Spleen (tissue), 11 donors: Measurements from ENCODE around the gene KLHL25. TPM values are rescaled to one million over a fixed set of nuclear protein-coding genes. Genes with fewer than 3 reads are reported as not detected.
A peak's percentile ranks its signal among the peaks of the same experiment; 100 is the strongest.

Experiments used
- DNase-seq: peaks from one replicate; pipeline ENCODE4 v3.0.0-alpha.2; 2020
- H3K27ac ChIP-seq, 8 donors: fragments of 200-600 bp; sonication (generic) in 7 of 8; 1 replicate in 4 of 8; 2 replicates in 4 of 8; pipeline versions ENCODE4 v1.5.0 to v1.8.0; 2016 to 2021; ENCODE audit warnings: inconsistent platforms in 4 of 8, mild to moderate bottlenecking in 4 of 8, moderate library complexity in 1 of 8
- H3K27me3 ChIP-seq, 7 donors: fragments of 200-600 bp; sonication (generic) in 6 of 7; replicated peaks in 1 of 7; 1 replicate in 4 of 7; 2 replicates in 3 of 7; pipeline versions ENCODE4 v1.5.0 to v1.8.0; 2016 to 2021; ENCODE audit warnings: inconsistent platforms in 3 of 7, mild to moderate bottlenecking in 1 of 7
- H3K36me3 ChIP-seq, 6 donors: fragments of 200-600 bp; sonication (generic) in 5 of 6; 1 replicate in 4 of 6; 2 replicates in 2 of 6; pipeline versions ENCODE4 v1.5.0 to v1.8.0; 2016 to 2021; ENCODE audit warnings: inconsistent platforms in 2 of 6
- H3K4me1 ChIP-seq, 6 donors: fragments of 200-600 bp; sonication (generic) in 5 of 6; 1 replicate in 3 of 6; 2 replicates in 3 of 6; pipeline versions ENCODE4 v1.5.0 to v1.8.0; 2016 to 2021; ENCODE audit warnings: inconsistent platforms in 3 of 6
- H3K4me3 ChIP-seq, 8 donors: fragments of 200-600 bp; sonication (generic) in 7 of 8; 1 replicate in 4 of 8; 2 replicates in 4 of 8; pipeline versions ENCODE4 v1.5.0 to v1.8.0; 2016 to 2021; ENCODE audit warnings: inconsistent platforms in 4 of 8, mild to moderate bottlenecking in 4 of 8, moderate library complexity in 2 of 8
- H3K9me3 ChIP-seq, 8 donors: fragments of 200-600 bp; sonication (generic) in 7 of 8; 1 replicate in 4 of 8; 2 replicates in 4 of 8; pipeline versions ENCODE4 v1.5.0 to v1.8.0; 2016 to 2021; ENCODE audit warnings: inconsistent platforms in 4 of 8
- POLR2A ChIP-seq, 3 donors: fragments of 450-650 bp; IDR thresholded peaks; one replicate each; pipeline ENCODE4 v1.5.1; 2017; ENCODE audit warnings: antibody characterized with exemption in 3 of 3, mild to moderate bottlenecking in 1 of 3
- POLR2AphosphoS5 ChIP-seq, 3 donors: sonication (generic); formaldehyde crosslinking; IDR thresholded peaks; one replicate each; pipeline ENCODE4 v1.5.1; 2017; ENCODE audit warnings: antibody characterized with exemption in 3 of 3
- WGBS, 5 donors: extraction: QIAGEN DNeasy Blood & Tissue Kit in 3 of 5; methylation state at CpG; one replicate each; pipeline versions ENCODE4 v1.1.5 to v1.1.7; 2013 to 2018; 5-methylcytosine and 5-hydroxymethylcytosine counted together
- intact Hi-C: fragments of 100-400 bp; cut with DNase I; formaldehyde crosslinking; loops from one replicate; pipeline ENCODE4 v1.15.0; 2023; ENCODE audit warnings: low total_unique reads
- polyA plus RNA-seq, 3 donors: library from polyadenylated mRNA; stranded (reverse); fragments of 200-250 nt; gene quantifications; one replicate each; pipeline ENCODE4 v1.2.1, GENCODE V29; 2013
- total RNA-seq, 7 donors: library from RNA; depleted of rRNA in 3 of 7; stranded (reverse); fragments of >200 nt in 3 of 7; fragmentation: NEBNext Ultra II Directional in 4 of 7; extraction: Animal tissue kit (Norgen Biotek cat#: 25700) in 4 of 7; gene quantifications; one replicate each; pipeline versions ENCODE4 v1.1.0 to v1.2.1, GENCODE V29; 2016 to 2021
- TF ChIP-seq, protein P1 (sequence below), 11 experiments: fragments of 200-600 bp in 7 of 11; fragments of 450-650 bp in 4 of 11; sonication (generic) in 4 of 11; IDR thresholded peaks in 8 of 11; conservative IDR thresholded peaks in 3 of 11; 1 replicate in 7 of 11; 2 replicates in 4 of 11; pipeline versions ENCODE4 v1.4.0 to v1.8.0; 2016 to 2021; ENCODE audit warnings: antibody characterized with exemption in 11 of 11, inconsistent platforms in 4 of 11, mild to moderate bottlenecking in 1 of 11
- donor health status: healthy with polysubstance abuse.
- donor health status: DM: no; HTN: no; CAD: no; lungs with moderate emphysema.
- donor health status: DM: no; HTN: no; CAD: no.
- donor health status: Bipolar disorder and iron deficiency.
- donor health status: healthy.
- donor health status: DM: no; HTN: no; CAD: no.
- donor health status: DM: yes; HTN: yes; CAD: no.

Gene KLHL25
- total and polyA plus RNA-seq, 10 donors = 1.00 to 4.6 (median 3.1) TPM

DNA sequence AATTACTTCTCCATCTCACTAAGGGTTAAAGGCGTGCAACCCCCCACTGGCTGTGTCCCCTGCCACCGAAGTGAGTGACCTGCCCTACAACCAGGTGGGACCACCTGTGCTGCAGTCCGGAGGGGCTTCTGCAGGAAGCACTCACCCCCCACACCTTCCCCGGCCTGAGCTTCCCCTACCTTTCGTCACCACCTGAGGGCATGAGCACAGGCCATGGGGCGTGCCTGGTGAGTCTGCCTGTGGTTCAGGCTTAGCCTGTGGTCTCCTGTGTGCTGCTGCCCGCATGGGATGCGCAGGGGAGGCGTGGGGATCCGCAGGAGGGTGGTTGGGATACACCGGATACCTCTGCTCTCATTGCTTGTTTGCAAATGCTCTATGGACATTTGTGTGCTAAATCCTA is 46.0 kb downstream of the KLHL25 start:
- peak overlapping the region in 2 of 8 donors; percentile 58 to 64 for H3K27ac ChIP-seq
- H3K36me3 ChIP-seq = peaks cover 6 to 62% (median 52%) of the 10 kb centered on the region in 6 donors
- WGBS, 5 donors = 71 to 86% (median 84%) methylated on average over 9 to 11 of the region's 11 CpGs
- TF ChIP-seq POLR2AphosphoS5 (IDR thresholded peaks at IDR 0.05) (peak; percentile 56 to 79 (median 69)), POLR2A (IDR thresholded peaks at IDR 0.05) (no peak)
- TF ChIP-seq, protein P1, sequence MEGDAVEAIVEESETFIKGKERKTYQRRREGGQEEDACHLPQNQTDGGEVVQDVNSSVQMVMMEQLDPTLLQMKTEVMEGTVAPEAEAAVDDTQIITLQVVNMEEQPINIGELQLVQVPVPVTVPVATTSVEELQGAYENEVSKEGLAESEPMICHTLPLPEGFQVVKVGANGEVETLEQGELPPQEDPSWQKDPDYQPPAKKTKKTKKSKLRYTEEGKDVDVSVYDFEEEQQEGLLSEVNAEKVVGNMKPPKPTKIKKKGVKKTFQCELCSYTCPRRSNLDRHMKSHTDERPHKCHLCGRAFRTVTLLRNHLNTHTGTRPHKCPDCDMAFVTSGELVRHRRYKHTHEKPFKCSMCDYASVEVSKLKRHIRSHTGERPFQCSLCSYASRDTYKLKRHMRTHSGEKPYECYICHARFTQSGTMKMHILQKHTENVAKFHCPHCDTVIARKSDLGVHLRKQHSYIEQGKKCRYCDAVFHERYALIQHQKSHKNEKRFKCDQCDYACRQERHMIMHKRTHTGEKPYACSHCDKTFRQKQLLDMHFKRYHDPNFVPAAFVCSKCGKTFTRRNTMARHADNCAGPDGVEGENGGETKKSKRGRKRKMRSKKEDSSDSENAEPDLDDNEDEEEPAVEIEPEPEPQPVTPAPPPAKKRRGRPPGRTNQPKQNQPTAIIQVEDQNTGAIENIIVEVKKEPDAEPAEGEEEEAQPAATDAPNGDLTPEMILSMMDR (IDR thresholded peaks at IDR 0.05 in 8 of 11, conservative IDR thresholded peaks at IDR 0.05 in 3 of 11) = no peak
- H3K4me1 ChIP-seq = peaks cover 0 to 49% (median 18%) of the 10 kb centered on the region in 6 donors
- H3K4me3 ChIP-seq = no peak overlapping the region
- H3K9me3 ChIP-seq = no peaks in the 10 kb centered on the region
- no peaks in the 10 kb centered on the region for H3K27me3 ChIP-seq
- peak; percentile 74 for DNase-seq
- intact Hi-C loops = no loop called here

DNA sequence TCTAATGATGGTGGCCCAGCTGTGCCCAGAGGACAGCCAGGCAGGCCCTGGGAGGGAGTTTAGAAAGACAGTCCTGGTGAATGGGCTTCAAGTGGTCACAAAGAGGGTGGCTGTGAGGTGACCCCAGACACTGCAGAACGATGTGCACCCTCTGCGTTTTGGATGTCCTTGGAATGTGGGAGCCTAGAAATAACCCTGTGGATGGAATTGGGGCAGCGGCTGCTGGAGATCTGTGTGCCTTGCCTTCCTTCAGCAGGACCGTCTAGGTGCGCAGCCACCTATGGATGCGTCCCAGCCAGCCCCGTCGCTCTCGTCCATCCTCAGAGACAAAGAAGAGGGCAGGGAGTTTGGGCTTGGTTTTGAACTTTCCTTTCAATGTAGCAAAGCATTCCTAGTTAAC is 46.5 kb downstream of the KLHL25 start:
- Histone ChIP-seq H3K9me3 (no peaks in the 10 kb centered on the region), H3K4me1 (peaks cover 0 to 49% (median 18%) of the 10 kb centered on the region in 6 donors), H3K27me3 (no peaks in the 10 kb centered on the region), H3K27ac (peak overlapping the region in 1 of 8 donors; percentile 31), H3K4me3 (no peak overlapping the region), H3K36me3 (peaks cover 6 to 68% (median 58%) of the 10 kb centered on the region in 6 donors)
- TF ChIP-seq POLR2AphosphoS5 (IDR thresholded peaks at IDR 0.05) (peak in 1 of 3 donors; percentile 6), POLR2A (IDR thresholded peaks at IDR 0.05) (no peak)
- TF ChIP-seq, protein P1 (IDR thresholded peaks at IDR 0.05 in 8 of 11, conservative IDR thresholded peaks at IDR 0.05 in 3 of 11) = no peak
- intact Hi-C loops = no loop called here
- peak; percentile 46 for DNase-seq
- WGBS, 5 donors = 88 to 97% (median 90%) methylated on average over 9 of the region's 9 CpGs

DNA sequence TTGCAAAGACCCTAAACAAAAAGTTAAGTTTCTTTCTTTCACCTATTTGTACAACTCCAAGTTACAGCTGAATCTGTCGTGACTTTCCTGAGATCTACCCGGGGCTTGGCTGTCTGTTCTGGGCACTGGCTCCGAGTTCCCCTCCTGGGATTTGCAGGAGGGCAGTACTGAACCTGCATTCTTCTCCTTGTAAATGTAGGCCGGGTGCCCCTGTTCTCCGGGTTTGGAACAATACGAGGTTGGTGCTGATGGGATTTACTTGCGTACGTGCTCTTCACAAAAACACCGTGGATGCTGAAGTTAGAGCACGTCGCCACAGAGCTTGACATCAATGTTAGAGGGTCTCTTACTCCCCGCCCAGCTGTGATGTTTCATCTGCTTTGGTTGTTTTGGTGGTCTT is 48.1 kb downstream of the KLHL25 start:
- no peak overlapping the region for H3K27ac ChIP-seq
- peak; percentile 42 for DNase-seq
- intact Hi-C loops = no loop called here
- no peak overlapping the region for H3K4me3 ChIP-seq
- TF ChIP-seq, protein P1 (IDR thresholded peaks at IDR 0.05 in 8 of 11, conservative IDR thresholded peaks at IDR 0.05 in 3 of 11) = no peak
- no peak for TF ChIP-seq POLR2AphosphoS5 (IDR thresholded peaks at IDR 0.05)
- no peak for TF ChIP-seq POLR2A (IDR thresholded peaks at IDR 0.05)
- peaks cover 0 to 43% (median 17%) of the 10 kb centered on the region in 6 donors for H3K4me1 ChIP-seq
- H3K27me3 ChIP-seq = no peaks in the 10 kb centered on the region
- peaks cover 6 to 83% (median 73%) of the 10 kb centered on the region in 6 donors for H3K36me3 ChIP-seq
- WGBS, 5 donors = 93 to 97% (median 95%) methylated on average over 12 of the region's 12 CpGs
- no peaks in the 10 kb centered on the region for H3K9me3 ChIP-seq

DNA sequence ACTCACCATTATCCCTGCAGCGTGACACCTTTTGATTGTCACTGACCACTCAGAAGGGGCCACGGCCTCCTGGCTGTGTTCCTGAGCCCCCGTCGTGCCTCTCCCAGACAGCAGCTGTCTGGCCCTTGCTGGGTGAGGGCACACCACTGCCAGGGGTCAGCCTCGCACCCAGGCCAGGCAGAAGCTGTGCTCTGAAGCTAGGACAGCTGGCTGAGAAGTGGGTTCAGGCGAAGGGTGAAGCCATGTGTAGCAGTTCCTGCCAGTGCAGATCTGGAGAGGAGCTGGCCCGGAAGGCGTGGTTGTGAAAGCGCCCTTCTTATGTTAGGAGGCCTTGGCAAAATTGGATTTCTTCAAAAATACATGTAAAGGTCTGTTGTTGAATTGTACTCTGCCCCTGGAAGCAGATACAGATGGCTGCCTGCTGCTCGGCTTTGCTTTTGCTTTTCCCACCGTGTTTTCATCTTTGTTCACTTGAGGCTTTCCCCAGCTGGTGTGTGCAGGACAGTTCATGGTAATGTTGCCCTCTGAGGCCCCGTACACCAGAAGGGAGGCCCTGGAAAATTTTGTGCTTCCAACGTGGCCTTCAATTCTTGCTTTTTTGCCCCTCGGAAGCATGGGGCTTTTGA is 49.1 kb downstream of the KLHL25 start:
- Histone ChIP-seq H3K4me1 (peaks cover 0 to 33% (median 12%) of the 10 kb centered on the region in 6 donors), H3K36me3 (peaks cover 6 to 93% (median 83%) of the 10 kb centered on the region in 6 donors), H3K27ac (no peak overlapping the region), H3K27me3 (no peaks in the 10 kb centered on the region), H3K9me3 (no peaks in the 10 kb centered on the region), H3K4me3 (no peak overlapping the region)
- DNase-seq = peak; percentile 59
- 89 to 92% (median 91%) methylated on average over 14 of the region's 14 CpGs for WGBS, 5 donors
- no peak for TF ChIP-seq POLR2A (IDR thresholded peaks at IDR 0.05)
- TF ChIP-seq POLR2AphosphoS5 (IDR thresholded peaks at IDR 0.05) = peak; percentile 39 to 77 (median 44)
- TF ChIP-seq, protein P1 (IDR thresholded peaks at IDR 0.05 in 8 of 11, conservative IDR thresholded peaks at IDR 0.05 in 3 of 11) = no peak
- intact Hi-C loops = no loop called here
